ENCODE measurements around the gene TMC7. TPM values are rescaled to one million over a fixed set of nuclear protein-coding genes. Genes with fewer than 3 reads are reported as not detected.

Gene TMC7
- total and polyA plus RNA-seq, 2 of the 13 experiments (the other 11 are each of a cell fraction or from before 2014, with no cell fraction given): 1.2 to 5.1 TPM

DNA sequence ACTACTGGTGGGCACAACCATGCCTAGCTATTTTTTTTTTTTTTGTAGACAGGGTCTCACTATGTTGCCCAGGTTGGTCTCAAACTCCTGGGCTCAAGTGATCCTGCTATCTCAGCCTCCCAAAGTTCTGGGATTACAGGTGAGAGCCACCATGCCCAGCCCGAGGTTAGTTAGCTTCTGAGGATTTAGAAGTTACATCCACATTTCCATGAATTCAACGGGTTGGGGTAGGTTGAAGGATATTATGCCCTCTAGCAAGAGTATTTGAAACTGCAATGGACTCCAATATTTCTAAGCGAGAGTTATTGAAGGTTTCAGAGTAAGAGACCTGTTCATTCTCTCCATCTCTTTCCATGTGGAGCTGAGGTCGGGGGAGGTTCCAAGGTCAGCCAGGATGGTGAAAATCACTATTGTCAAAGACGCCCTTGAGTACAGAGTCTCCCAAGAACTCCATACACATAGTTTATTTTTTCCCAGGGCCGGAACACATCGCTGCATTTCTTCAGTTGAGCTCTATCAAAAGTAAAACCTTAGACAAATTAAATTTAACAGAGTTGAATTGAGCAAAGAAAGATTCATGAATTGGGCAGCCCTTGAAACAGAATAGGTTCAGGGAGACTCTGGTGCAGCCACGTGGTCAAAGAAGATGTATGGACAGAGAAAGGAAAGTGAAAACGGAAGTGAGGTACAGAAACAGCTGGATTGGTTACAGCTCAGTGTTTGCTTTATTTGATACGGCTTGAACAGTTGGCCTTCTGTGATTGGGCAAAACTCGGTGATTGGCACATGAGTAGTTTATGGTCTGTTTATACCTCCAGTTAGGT, 111.0 kb downstream of the TMC7 start (continued):
- TF ChIP-seq SOX6 (IDR thresholded peaks at IDR 0.05) (no peak), SOX6 (CRISPR knock-in tag; IDR thresholded peaks at IDR 0.05) (no peak), FOXA3 (CRISPR knock-in tag; IDR thresholded peaks at IDR 0.05) (peak; percentile 45; the same call in 1 of the 2 replicates), POLR2AphosphoS2 (IDR thresholded peaks at IDR 0.05; ENCODE audit: low read depth, low read length) (no peak), MTF2 (CRISPR knock-in tag; IDR thresholded peaks at IDR 0.05; ENCODE audit: borderline replicate concordance) (no peak), ZNF839 (CRISPR knock-in tag; IDR thresholded peaks at IDR 0.05; ENCODE audit: borderline replicate concordance) (no peak), FOSL1 (CRISPR knock-in tag; IDR thresholded peaks at IDR 0.05; ENCODE audit: borderline replicate concordance) (no peak), ZNF260 (CRISPR knock-in tag; IDR thresholded peaks at IDR 0.05; ENCODE audit: borderline replicate concordance, low read depth) (no peak), ZFY (CRISPR knock-in tag; IDR thresholded peaks at IDR 0.05) (no peak; the same call in 1 of the 2 replicates), KAT8 (CRISPR knock-in tag; IDR thresholded peaks at IDR 0.05) (peak; percentile 86), ZC3H13 (CRISPR knock-in tag; IDR thresholded peaks at IDR 0.05) (no peak), SRSF9 (IDR thresholded peaks at IDR 0.05; ENCODE audit: borderline replicate concordance, insufficient read depth, low read depth, low read length, poor library complexity, severe bottlenecking) (no peak), YEATS4 (CRISPR knock-in tag; IDR thresholded peaks at IDR 0.05; ENCODE audit: borderline replicate concordance) (no peak), ETV6 (CRISPR knock-in tag; conservative IDR thresholded peaks at IDR 0.05) (no peak), SMC3 (IDR thresholded peaks at IDR 0.05; ENCODE audit: low read length) (peak; percentile 49), MAFK (conservative IDR thresholded peaks at IDR 0.05 in 1 of 2, IDR thresholded peaks at IDR 0.05 in 1 of 2; ENCODE audit: low read length in 2 of 2) (no peak), AGO2 (optimal IDR thresholded peaks at IDR 0.05; ENCODE audit: low read depth, low read length) (no peak), FIP1L1 (IDR thresholded peaks at IDR 0.05; ENCODE audit: borderline replicate concordance, insufficient read depth, low read depth, low read length) (no peak)
- TF ChIP-seq, protein P1, sequence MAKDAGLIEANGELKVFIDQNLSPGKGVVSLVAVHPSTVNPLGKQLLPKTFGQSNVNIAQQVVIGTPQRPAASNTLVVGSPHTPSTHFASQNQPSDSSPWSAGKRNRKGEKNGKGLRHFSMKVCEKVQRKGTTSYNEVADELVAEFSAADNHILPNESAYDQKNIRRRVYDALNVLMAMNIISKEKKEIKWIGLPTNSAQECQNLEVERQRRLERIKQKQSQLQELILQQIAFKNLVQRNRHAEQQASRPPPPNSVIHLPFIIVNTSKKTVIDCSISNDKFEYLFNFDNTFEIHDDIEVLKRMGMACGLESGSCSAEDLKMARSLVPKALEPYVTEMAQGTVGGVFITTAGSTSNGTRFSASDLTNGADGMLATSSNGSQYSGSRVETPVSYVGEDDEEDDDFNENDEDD (CRISPR knock-in tag; IDR thresholded peaks at IDR 0.05; ENCODE audit: borderline replicate concordance): no peak
- TF ChIP-seq, protein P2, sequence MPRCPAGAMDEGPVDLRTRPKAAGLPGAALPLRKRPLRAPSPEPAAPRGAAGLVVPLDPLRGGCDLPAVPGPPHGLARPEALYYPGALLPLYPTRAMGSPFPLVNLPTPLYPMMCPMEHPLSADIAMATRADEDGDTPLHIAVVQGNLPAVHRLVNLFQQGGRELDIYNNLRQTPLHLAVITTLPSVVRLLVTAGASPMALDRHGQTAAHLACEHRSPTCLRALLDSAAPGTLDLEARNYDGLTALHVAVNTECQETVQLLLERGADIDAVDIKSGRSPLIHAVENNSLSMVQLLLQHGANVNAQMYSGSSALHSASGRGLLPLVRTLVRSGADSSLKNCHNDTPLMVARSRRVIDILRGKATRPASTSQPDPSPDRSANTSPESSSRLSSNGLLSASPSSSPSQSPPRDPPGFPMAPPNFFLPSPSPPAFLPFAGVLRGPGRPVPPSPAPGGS (CRISPR knock-in tag; IDR thresholded peaks at IDR 0.05): no peak
- TF ChIP-seq, protein P3, sequence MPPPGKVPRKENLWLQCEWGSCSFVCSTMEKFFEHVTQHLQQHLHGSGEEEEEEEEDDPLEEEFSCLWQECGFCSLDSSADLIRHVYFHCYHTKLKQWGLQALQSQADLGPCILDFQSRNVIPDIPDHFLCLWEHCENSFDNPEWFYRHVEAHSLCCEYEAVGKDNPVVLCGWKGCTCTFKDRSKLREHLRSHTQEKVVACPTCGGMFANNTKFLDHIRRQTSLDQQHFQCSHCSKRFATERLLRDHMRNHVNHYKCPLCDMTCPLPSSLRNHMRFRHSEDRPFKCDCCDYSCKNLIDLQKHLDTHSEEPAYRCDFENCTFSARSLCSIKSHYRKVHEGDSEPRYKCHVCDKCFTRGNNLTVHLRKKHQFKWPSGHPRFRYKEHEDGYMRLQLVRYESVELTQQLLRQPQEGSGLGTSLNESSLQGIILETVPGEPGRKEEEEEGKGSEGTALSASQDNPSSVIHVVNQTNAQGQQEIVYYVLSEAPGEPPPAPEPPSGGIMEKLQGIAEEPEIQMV (CRISPR knock-in tag; IDR thresholded peaks at IDR 0.05; ENCODE audit: low read depth): no peak
- TF ChIP-seq, protein P4, sequence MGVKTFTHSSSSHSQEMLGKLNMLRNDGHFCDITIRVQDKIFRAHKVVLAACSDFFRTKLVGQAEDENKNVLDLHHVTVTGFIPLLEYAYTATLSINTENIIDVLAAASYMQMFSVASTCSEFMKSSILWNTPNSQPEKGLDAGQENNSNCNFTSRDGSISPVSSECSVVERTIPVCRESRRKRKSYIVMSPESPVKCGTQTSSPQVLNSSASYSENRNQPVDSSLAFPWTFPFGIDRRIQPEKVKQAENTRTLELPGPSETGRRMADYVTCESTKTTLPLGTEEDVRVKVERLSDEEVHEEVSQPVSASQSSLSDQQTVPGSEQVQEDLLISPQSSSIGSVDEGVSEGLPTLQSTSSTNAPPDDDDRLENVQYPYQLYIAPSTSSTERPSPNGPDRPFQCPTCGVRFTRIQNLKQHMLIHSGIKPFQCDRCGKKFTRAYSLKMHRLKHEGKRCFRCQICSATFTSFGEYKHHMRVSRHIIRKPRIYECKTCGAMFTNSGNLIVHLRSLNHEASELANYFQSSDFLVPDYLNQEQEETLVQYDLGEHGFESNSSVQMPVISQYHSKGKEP (CRISPR knock-in tag; IDR thresholded peaks at IDR 0.05): no peak
